GM19397 (cell line): ENCODE data around the gene KRTAP12-4.
"Not testable (repeated sequence)": the region's sequence is repeated elsewhere in the genome, so short reads cannot be mapped to it uniquely, and the experiment has no call there.

Experiments
- ATAC-seq: cut with Tn5 transposase; IDR thresholded peaks from one replicate; pipeline ENCODE4 v1.9.1; 2021; ENCODE audit warnings: mild to moderate bottlenecking, moderate library complexity; ENCODE audit not compliant: unreplicated experiment

The KRTAP12-4 gene

DNA sequence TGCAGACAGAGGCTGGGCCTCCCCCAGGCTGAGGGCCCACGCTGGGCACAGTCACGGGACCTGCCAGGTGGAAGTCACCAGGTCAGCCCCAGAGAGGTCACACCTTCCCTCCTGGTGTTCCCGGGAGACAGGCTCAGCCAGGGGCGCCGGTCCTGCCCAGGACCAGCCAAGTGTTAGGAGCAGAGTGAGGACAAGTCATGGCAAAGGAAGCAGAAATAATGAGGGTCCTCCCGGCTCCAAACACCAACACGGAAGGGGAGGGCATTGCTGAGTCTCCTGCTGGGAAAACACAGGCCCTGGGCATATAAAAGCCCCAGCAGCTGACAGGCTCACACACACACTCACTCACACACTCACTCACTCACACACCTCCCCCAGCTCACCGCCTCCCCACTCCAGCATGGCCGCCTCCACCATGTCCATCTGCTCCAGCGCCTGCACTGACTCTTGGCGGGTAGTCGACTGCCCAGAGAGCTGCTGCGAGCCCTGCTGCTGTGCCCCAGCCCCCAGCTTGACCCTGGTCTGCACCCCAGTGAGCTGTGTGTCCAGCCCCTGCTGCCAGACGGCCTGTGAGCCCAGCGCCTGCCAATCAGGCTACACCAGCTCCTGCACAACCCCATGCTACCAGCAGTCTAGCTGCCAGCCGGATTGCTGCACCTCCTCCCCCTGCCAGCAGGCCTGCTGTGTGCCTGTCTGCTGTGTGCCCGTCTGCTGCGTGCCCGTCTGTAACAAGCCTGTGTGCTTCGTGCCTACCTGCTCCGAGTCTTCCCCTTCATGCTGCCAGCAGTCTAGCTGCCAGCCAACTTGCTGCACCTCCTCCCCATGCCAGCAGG is 17.2 kb downstream of the KRTAP12-4 start, which contains the start of gene KRTAP10-10:
Gene KRTAP10-10 (plus strand): TSS at position 339 of the 833 bp plus-strand sequence. CDS start 62 bp downstream, at position 401.
- no peak for ATAC-seq

DNA sequence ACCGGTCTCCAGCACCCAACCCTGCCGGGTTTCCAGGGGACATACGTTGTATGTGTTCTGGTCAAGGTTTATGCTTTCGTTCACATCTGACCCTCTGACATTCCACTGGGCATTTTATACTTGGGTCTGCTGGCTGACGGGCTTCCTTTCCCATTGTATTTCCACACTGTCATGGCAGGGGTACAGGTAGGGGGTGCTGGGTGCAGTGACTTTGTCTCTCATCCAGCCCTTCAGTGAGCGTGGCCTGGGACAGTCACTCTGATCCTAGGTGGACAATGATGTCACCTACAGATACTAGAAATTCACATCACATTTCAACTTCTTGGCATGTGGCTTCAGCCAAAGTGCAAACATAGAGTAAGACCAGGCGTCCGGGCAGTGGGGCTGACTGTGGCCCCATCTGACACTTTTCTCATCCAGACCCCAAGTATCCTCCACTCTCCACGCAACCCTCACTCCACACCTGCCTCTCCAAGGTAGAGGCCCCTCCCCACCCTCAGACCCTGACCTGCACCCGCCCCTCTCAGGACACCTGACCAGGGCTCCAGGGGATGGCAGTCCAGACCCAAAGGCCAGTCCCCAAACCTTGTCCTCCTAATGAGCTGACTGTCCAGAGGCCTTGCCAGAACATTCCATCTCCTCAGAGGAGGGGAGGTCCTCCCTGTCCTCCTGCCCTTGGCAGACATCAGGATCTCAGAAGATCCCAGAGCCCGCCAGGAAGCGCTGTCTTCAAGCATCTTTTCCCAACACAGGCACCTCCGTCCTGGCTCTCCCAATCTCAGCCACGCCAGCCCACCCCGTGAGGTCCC is 18.0 kb downstream of the KRTAP12-4 start:
- no peak for ATAC-seq

DNA sequence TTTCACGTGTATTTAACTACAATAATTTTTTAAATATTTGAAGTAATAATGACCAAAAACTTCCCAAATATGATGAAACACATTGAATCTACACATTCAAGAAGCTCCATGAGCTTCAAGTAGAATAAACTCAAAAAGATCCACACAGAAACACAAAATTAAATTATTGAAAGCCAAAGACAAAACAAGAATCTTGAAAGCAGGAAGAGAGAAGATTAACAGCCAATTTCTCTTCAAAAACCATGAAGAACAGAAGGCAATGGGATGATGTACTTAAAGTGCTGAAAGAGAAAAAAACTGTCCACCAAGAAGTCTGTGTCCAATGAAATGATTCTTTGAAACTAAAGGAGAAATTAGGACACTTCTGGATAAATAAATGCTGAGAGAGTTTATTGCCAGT is 22.4 kb downstream of the KRTAP12-4 start:
- ATAC-seq: no peak

DNA sequence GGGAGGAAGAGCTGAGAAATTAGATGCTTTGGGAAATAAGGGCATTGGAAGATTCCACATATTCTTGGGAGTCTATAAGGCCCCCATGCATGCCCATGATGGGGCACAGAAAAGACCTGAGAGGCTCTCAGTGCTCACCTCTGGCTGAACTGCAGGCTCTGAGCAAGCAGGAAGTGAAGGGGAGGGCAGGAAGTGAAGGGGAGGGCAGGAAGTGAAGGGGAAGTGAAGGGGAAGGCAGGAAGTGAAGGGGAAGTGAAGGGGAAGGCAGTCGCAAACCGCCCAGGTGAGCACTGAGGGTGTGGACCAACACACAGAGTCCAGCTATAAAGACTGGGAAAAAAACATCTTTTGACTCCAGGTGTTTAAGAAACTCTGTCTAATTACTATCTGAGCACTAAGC is 24.0 kb downstream of the KRTAP12-4 start:
- ATAC-seq: no peak

DNA sequence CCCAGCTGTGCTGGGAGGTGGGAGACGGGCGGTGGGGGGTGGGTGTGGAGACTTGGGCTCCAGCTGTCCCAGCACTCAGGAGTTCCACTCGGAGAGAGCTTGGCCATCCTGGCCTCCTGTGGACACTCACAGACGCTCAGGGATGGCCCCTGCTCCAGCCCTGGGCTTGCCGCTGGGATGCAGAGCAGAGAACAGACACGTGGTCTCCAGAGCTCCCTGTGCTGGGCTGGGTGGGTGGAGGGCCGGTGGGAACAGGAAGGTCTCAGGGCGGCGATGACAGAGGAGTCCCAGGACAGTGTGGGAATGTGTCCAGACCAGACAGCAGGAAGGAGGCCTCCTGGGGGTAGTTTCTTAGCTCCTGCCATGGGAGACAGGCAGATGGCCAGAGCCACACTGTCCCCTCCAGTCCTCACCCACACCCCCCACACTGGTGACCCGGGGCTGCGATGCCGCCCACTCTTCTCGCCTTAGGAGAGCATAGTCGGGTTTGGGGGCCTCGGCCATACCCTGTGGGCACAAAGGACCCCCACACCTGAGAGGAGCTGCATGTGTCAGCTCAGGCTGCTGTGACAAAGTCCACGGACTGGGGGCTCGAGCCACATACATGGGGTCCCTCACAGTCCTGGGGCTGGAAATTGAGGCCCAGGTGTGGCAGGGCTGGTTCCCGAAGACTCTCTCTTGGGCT is 25.6 kb downstream of the KRTAP12-4 start:
- no peak for ATAC-seq

DNA sequence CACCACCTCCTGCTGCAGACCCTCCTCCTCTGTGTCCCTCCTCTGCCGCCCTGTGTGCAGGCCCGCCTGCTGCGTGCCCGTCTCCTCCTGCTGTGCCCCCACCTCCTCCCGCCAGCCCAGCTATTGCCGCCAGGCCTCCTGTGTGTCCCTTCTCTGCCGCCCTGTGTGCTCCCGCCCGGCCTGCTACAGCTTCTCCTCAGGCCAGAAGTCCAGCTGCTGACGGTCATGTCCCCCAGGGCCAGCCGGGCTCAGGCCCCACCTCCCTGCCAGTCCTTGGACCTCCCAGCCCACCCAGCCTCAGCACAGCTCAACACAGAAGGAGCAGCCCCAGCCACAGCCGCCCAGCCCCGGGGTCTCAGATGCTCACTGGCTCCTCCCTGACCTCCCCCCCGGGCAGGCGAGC is 26.6 kb downstream of the KRTAP12-4 start:
- ATAC-seq: not testable (repeated sequence)

DNA sequence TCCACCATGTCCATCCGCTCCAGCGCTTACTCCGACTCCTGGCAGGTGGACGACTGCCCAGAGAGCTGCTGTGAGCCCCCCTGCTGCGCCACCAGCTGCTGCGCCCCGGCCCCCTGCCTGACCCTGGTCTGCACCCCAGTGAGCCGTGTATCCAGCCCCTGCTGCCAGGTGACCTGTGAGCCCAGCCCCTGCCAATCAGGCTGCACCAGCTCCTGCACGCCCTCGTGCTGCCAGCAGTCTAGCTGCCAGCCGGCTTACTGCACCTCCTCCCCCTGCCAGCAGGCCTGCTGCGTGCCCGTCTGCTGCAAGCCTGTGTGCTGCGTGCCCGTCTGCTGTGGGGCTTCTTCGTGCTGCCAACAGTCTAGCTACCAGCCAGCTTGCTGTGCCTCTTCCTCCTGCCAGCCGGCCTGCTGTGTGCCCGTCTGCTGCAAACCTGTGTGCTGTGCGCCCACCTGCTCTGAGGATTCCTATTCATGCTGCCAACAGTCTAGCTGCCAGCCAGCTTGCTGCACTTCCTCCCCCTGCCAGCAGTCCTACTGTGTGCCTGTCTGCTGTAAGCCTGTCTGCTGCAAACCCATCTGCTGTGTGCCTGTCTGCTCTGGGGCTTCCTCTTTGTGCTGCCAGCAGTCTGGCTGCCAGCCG is 27.2 kb downstream of the KRTAP12-4 start:
- ATAC-seq: not testable (repeated sequence)

DNA sequence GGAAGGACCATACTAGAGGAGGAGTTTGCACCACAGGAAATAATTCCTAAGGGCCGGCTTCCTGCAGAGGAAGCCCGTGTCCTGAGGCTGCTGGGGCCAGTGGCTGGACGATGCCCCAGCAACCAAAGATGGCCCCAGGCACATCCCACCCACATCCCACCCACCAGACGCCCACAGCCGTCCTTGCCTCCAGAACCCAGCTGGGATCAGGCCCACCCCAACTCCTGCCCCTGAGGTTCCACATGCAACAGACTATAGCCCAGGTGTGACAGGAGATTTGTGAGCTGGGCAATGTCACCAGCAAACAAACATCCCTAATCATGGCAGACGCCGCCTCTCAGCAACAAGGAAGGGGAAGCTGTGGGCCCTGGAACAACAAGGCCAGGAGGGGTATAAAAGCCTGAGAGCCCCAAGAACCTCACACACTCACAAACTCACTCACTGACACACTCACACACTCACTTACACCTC is 27.8 kb downstream of the KRTAP12-4 start, which contains the start of gene KRTAP10-9:
Gene KRTAP10-9 (plus strand): TSS at position 421 of the 471 bp plus-strand sequence. CDS start 79 bp downstream, outside the sequence.
- ATAC-seq: no peak

DNA sequence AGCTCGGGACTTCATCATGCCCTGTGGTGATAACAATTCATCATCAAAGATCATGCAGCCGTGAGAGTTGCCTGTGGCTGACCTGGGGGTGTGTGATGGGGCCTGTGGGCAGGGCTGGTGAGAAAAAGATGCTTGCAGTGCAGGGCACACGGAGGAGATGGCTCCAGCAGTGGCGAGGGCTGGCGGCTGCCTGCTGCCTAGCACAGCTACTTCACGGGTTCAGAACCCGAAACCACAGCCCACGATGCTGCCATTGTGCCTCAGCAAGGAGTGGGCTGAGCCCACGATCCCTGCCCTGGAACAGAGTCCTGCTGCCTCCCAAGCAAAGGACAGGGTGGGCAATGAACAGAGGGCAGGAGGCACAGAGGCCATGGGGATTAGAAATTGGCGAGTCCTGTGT is 28.2 kb downstream of the KRTAP12-4 start:
- no peak for ATAC-seq

DNA sequence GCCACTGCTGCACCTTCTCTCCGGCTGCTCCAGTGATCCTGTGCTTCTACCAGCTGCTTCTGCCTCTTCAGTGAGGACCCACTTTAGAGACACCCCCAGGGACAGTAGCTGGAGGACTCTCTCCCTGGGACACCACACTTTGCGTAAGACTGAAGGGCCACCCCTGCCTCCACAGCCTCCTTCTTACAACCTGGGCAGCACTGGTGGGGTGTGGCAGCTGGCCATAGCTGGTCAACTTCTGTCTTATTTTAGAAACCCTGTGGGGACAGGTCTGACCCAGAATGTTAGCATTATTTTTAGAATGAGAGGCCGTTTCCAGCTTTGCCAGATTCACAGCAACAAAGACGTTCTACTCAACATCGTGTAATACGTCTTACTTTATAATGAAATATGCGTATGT is 28.7 kb downstream of the KRTAP12-4 start:
- no peak for ATAC-seq

DNA sequence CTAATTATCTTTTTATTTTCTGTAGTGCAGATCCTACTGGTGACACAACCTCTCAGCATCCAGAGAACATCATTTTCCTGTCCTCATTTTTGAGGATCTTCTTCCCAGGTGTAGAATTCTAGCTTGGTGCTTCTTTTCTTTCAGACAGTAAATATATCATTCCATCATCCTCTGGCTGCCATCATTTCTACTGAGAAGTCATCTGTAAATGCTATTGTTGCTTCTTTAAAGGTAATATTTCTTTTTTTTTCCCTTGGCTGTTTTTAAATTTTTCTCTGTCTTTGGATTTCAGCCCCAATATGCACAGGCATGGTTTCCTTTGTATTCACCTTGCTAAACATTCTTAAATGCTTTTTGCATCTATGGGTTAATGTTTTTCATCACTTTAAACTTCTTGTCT is 30.9 kb downstream of the KRTAP12-4 start:
- ATAC-seq: no peak

DNA sequence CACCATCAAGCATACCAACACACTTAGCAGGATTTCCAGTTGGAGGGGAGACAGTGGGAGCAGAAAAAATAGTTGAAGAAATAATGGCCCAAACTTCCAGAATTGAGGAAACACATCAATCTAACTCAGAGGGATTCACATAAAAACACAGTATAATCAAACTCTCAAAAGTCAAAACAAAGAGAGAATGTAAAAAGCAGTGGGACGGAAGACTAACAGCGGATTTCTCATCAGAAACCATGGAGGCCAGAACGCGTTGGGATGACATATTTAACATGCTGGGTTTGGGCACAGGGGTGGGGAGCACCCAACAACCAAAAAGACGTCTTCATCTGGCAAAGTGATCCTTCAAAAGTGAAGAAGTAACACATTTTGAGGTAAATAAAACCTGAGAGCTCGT is 34.6 kb downstream of the KRTAP12-4 start:
- no peak for ATAC-seq

DNA sequence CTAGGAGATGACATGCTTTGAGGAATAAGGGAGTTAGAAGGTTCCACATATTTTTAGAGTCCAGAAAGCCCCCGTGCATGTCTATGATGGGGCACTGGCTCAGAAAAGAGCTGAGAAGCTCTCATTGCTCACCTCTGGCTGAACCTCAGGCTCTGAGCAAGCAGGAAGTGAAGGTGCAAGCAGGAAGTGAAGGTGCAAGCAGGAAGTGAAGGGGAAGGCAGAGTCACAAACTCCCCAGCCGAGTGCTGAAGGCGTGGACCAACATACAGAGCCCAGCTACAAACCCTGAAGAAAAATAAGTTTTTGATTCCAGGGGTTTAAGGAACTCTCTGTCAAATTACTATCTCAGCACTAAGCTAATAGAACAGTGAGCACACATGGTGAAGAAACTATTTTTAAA is 35.5 kb downstream of the KRTAP12-4 start:
- ATAC-seq: no peak

DNA sequence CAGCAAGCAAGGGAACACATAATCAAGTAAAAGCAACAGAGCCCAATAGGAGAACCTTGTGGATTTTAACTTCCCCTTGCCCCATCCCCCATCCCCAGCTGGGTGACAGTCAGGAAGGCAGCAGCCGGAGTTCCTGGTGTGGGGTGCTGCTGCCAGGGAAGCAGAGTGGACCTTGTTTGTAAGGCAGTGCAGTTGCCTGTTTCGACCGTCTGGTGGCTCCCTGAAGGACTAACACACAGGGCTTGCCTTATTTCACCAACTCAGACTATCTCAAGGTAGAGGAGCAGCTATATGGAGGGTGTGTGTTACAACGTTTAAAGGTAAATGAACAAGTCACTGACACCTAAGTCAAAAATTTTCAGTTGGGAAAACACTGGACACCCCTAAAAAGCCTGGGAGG is 36.0 kb downstream of the KRTAP12-4 start:
- ATAC-seq: no peak

DNA sequence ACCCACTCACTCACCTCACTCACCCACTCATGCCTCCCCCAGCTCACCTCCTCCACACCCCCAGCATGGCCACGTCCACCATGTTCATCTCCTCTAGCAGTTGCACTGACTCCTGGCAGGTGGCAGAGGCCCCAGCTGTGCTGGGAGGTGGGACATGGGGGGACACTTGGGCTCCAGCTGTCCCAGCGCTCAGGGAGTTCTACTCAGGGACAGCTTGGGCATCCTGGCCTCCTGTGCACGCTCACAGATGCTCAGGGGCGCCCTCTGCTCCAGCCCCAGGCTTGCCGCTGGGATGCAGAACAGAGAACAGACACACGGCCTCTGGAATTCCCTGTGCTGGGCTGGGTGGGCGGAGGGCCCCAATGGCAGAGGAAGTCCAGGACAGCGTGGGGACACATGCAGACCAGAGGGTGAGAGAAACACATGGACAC is 37.4 kb downstream of the KRTAP12-4 start:
- no peak for ATAC-seq

DNA sequence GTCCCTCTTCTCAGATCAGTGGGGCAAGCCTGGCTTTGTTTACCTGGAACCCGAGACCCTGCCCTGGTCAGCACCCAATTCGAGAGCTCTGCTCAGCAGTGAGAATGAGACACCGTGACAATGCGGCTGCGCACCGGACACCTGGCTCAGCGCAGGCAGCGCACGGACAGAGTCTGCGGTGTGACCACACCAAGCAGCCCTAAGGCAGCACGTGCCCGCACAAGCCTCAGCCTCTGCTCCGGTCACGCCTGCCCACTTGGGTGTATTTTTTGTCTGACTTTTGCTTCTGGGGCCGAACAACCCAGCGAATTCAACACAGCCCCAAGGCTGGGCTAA is 37.9 kb downstream of the KRTAP12-4 start:
- no peak for ATAC-seq

DNA sequence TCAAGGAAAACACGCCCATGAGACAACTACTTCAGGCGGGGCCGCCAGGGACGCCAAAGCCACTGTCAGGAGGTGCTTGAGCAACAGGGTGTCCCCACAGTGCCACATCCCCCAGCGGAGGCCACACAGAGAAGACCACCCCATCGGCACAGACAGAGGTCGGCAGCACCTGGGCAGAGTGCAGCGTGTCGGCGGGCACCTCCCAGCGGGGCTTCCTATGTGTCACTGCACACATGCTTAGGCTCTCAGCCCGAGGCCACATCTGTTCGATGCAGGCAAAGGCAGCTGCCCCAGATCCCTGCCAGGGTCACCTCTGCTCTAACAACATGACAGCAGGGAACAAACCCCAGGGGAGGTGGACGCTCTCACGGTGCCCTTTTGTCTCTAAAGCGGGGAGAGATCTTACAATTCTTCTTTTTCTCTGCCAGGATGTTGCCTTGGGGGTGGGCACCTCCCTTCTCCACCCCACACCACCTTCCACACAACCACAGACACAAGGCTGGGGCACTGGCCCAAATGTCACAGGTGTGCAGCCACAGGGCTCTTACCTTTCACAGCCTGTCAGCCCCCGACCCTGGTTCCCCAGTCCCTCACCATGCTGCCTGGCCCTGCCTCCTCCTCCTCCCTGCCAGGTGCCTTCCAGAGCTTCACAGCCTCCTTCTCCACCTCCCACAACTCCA is 38.4 kb downstream of the KRTAP12-4 start:
- no peak for ATAC-seq

DNA sequence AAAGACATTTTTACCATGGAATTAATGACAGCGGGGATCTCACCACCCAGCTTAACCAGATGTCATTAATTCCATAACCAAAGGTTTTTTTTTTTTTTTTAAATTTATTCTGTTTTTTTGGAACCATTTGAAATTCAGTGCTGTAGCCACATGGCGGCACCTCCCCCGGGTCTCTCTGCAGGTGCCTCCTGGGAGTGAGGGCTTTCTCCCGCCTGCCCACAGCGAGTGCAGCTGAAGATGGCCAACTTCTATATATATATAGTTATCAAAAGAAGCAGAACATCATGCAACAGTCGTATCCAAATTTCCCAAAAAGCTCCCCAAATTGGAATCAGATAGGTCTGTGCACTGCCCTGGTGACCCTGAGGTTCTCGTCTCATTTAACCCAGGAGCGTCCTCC is 39.0 kb downstream of the KRTAP12-4 start:
- no peak for ATAC-seq

DNA sequence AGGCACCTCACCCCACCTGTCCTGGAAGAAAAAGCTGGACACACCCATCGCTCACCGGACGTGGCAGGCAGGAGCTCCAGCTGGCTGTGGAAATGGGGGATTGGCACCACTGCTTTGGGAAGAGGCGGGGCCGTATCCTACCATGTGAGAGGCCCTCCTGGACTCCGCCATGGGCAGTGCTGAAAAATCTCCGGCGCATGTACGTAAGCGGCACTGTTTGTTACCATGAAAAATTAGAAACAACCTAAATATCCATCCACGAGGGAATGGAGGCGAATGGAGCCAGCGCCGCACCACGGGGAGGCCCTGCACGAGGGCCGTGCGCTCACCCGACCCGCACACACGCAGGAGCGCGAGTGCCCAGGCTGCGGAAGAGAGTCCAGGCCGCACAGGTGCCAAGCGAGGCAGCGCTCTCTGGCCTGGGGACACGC is 39.5 kb downstream of the KRTAP12-4 start:
- ATAC-seq: no peak

DNA sequence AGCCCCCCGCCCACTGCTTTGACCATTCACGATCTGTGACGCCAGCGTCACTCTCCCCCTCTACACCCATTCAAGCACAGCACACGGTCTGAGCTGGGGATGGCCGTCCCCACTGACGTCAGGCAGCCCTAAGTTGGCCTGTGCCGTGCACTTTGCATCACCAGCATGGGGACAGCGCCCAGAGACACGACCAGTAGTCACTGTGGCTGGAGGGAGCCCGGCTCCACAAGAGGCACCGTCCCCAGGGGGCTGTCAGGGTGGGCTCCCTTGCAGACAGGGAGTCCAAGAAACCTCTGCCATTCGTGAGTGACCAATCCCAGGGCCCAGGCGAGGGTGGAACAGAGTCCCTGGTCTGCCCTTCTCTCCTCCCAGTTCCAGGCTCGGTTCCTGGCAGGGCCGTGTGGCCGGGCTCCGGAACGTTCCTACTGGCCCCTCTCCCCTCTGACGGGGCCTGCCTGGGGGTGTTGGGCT is 40.3 kb downstream of the KRTAP12-4 start:
- no peak for ATAC-seq
